IPS DF 6.9 (cell line): ENCODE measurements around the gene SLCO2B1.
A peak's percentile ranks its signal among the peaks of the same experiment; 100 is the strongest.

Experiments used
- DNase-seq: peaks from one replicate; pipeline ENCODE4 v3.0.0-alpha.2; 2013; ENCODE audit warnings: low read depth, low spot score
- H3K27ac ChIP-seq: one replicate; pipeline ENCODE4 v1.5.1; 2013; ENCODE audit warnings: low read length, control low read depth
- H3K27me3 ChIP-seq: 2 replicates; pipeline ENCODE4 v1.6.1; 2013; ENCODE audit warnings: mild to moderate bottlenecking, low read length; ENCODE audit not compliant: control insufficient read depth, insufficient read depth
- H3K36me3 ChIP-seq: 2 replicates; pipeline ENCODE4 v1.6.1; 2013; ENCODE audit warnings: low read length; ENCODE audit not compliant: control insufficient read depth, insufficient read depth
- H3K4me1 ChIP-seq: 2 replicates; pipeline ENCODE4 v1.6.1; 2013; ENCODE audit warnings: low read length; ENCODE audit not compliant: control insufficient read depth, insufficient read depth
- H3K4me3 ChIP-seq: 2 replicates; pipeline ENCODE4 v1.5.1; 2013; ENCODE audit warnings: mild to moderate bottlenecking, low read length
- H3K9me3 ChIP-seq: 2 replicates; pipeline ENCODE4 v1.6.1; 2013; ENCODE audit warnings: low read length, inconsistent platforms; ENCODE audit not compliant: control insufficient read depth, insufficient read depth
- WGBS: extraction: QIAGEN DNeasy Blood & Tissue Kit; methylation state at CpG from one replicate; pipeline ENCODE4 v1.1.7; 2013; ENCODE audit warnings: mixed read lengths, missing lambda C conversion rate; ENCODE audit not compliant: insufficient read length, insufficient coverage; 5-methylcytosine and 5-hydroxymethylcytosine counted together

Gene SLCO2B1

GRCh38 chr11:75241036-75241905, 90.4 kb downstream of the SLCO2B1 start:
- peaks cover 23% of the 10 kb centered on the region for H3K27me3 ChIP-seq

GRCh38 chr11:75241906-75242644, 91.2 kb downstream of the SLCO2B1 start:
- Histone ChIP-seq H3K4me1 (peaks cover 9% of the 10 kb centered on the region), H3K27ac (no peak overlapping the region), H3K27me3 (peaks cover 23% of the 10 kb centered on the region), H3K4me3 (peak overlapping the region; percentile 61; the same call in 1 of the 2 replicates), H3K36me3 (no peaks in the 10 kb centered on the region), H3K9me3 (no peaks in the 10 kb centered on the region)
- no CpG with 5 or more reads among the region's 72 CpGs for WGBS
- DNase-seq = no peak

More at GRCh38 chr11:75241036-75241905, 90.4 kb downstream of the SLCO2B1 start:
- no CpG with 5 or more reads among the region's 140 CpGs for WGBS
- Histone ChIP-seq H3K27ac (no peak overlapping the region), H3K4me3 (peak overlapping the region; percentile 61; the same call in 1 of the 2 replicates), H3K4me1 (peaks cover 10% of the 10 kb centered on the region), H3K36me3 (no peaks in the 10 kb centered on the region), H3K9me3 (no peaks in the 10 kb centered on the region)
- DNase-seq = no peak

- no peak overlapping the region for H3K4me3 ChIP-seq
- no peaks in the 10 kb centered on the region for H3K9me3 ChIP-seq
- no peaks in the 10 kb centered on the region for H3K36me3 ChIP-seq
- no CpG with 5 or more reads among the region's 16 CpGs for WGBS
- H3K27ac ChIP-seq = no peak overlapping the region
- peaks cover 9% of the 10 kb centered on the region for H3K4me1 ChIP-seq
- no peak for DNase-seq
- H3K27me3 ChIP-seq = peaks cover 23% of the 10 kb centered on the region
Measured at GRCh38 chr11:75242722-75243600, 92.1 kb downstream of the SLCO2B1 start.

GRCh38 chr11:75244052-75244814, 93.3 kb downstream of the SLCO2B1 start:
- H3K27me3 ChIP-seq = peaks cover 23% of the 10 kb centered on the region
- DNase-seq = no peak

GRCh38 chr11:75245356-75246005, 94.6 kb downstream of the SLCO2B1 start:
- H3K4me1 ChIP-seq = peaks cover 3% of the 10 kb centered on the region; the same call in 1 of the 2 replicates
- no peaks in the 10 kb centered on the region for H3K36me3 ChIP-seq
- no CpG with 5 or more reads among the region's 5 CpGs for WGBS
- H3K9me3 ChIP-seq = no peaks in the 10 kb centered on the region
- peaks cover 19% of the 10 kb centered on the region for H3K27me3 ChIP-seq
- no peak overlapping the region for H3K4me3 ChIP-seq
- H3K27ac ChIP-seq = no peak overlapping the region
- no peak for DNase-seq

More at GRCh38 chr11:75244052-75244814, 93.3 kb downstream of the SLCO2B1 start:
- Histone ChIP-seq H3K27ac (no peak overlapping the region), H3K36me3 (no peaks in the 10 kb centered on the region), H3K4me1 (peaks cover 8% of the 10 kb centered on the region), H3K9me3 (no peaks in the 10 kb centered on the region), H3K4me3 (no peak overlapping the region)
- WGBS = no CpG with 5 or more reads among the region's 10 CpGs

- peaks cover 19% of the 10 kb centered on the region for H3K27me3 ChIP-seq
- DNase-seq = no peak
- no CpG with 5 or more reads among the region's 7 CpGs for WGBS
Measured at GRCh38 chr11:75246006-75246670, 95.2 kb downstream of the SLCO2B1 start.

GRCh38 chr11:75246671-75247350, 95.9 kb downstream of the SLCO2B1 start:
- H3K4me1 ChIP-seq = peaks cover 3% of the 10 kb centered on the region; the same call in 1 of the 2 replicates
- DNase-seq = no peak
- WGBS = no CpG with 5 or more reads among the region's 11 CpGs
- no peak overlapping the region for H3K4me3 ChIP-seq
- H3K27ac ChIP-seq = no peak overlapping the region
- peaks cover 19% of the 10 kb centered on the region for H3K27me3 ChIP-seq
- no peaks in the 10 kb centered on the region for H3K9me3 ChIP-seq
- no peaks in the 10 kb centered on the region for H3K36me3 ChIP-seq

More at GRCh38 chr11:75246006-75246670, 95.2 kb downstream of the SLCO2B1 start:
- Histone ChIP-seq H3K9me3 (no peaks in the 10 kb centered on the region), H3K4me3 (no peak overlapping the region), H3K27ac (no peak overlapping the region), H3K4me1 (peaks cover 3% of the 10 kb centered on the region; the same call in 1 of the 2 replicates), H3K36me3 (no peaks in the 10 kb centered on the region)

- H3K36me3 ChIP-seq = no peaks in the 10 kb centered on the region
- no peak for DNase-seq
- no peaks in the 10 kb centered on the region for H3K4me1 ChIP-seq
- WGBS = no CpG with 5 or more reads among the region's 11 CpGs
- H3K9me3 ChIP-seq = no peaks in the 10 kb centered on the region
- peaks cover 1% of the 10 kb centered on the region; the same call in 1 of the 2 replicates for H3K27me3 ChIP-seq
- H3K4me3 ChIP-seq = no peak overlapping the region
- H3K27ac ChIP-seq = no peak overlapping the region
Measured at GRCh38 chr11:75248924-75249256, 98.0 kb downstream of the SLCO2B1 start.
